GM21515 (cell line): Measurements from ENCODE around the gene SMIM44.

Source experiments
- ATAC-seq: cut with Tn5 transposase; IDR thresholded peaks from one replicate; pipeline ENCODE4 v1.9.1; 2021; ENCODE audit not compliant: unreplicated experiment

The SMIM44 gene

GRCh38 chr19:3478409-3479176 is 4.6 kb downstream of the SMIM44 start:
- no peak for ATAC-seq

GRCh38 chr19:3477951-3478350 is 5.3 kb downstream of the SMIM44 start:
- ATAC-seq = no peak

- ATAC-seq = no peak
Measured at GRCh38 chr19:3477506-3477905, 5.7 kb downstream of the SMIM44 start.

DNA sequence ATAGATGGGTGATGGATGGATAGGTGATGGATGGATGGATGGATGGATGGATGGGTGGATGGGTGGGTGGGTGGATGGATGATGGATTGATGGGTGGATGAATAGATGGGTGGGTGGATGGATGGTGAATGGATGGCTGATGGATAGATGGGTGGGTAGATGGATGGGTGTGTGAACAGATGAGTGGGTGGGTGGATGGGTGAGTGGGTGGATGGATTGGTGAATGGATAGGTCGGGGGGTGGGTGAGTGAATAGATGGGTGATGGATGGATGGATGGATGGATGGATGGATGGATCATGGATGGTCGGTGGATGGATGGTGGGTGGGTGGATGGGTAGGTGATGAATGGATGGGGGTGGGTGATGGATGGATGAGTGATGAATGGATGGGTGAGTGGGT is 6.4 kb downstream of the SMIM44 start:
- no peak for ATAC-seq

DNA sequence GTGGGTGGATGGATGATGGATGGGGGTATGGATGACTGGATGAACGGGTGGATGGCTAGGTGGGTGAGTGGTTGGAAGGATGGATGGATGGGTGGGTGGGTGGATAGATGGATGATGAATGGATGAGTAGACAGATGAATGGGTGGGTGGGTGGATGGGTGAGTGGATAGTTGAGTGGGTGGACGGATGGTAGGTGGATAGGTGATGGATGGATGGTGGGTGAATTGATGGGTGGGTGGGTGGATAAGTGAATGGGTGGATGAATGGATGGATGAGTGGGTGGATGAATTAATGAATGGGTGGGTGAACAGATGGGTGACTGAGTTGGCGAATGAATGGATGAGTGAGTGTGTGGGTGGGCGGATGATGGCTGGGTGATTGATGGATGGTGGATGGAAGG is 7.8 kb downstream of the SMIM44 start:
- no peak for ATAC-seq

GRCh38 chr19:3474614-3475013 is 8.6 kb downstream of the SMIM44 start:
- no peak for ATAC-seq

DNA sequence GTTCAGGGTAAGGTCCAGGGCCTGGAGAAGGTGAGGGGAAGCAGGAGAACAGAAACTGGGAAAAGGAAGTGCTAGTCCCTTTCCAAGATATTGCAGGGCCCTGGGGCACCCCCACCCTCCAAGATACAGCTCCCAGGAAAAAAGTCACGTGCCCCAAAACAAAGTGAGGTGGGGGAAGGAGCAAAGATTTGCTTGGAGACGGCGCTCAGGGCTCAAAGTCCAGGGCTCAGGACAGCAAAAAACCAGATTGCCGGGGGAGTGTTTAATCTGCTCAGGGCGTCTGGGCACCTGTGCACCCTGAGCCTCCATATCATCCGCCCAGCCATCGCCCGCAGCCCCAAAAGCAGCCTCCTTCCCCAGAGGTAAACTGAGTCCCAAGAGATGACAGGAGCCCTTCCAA is 9.2 kb downstream of the SMIM44 start:
- ATAC-seq = no peak

- ATAC-seq = no peak
Measured at GRCh38 chr19:3471954-3472655, 11.1 kb downstream of the SMIM44 start.

DNA sequence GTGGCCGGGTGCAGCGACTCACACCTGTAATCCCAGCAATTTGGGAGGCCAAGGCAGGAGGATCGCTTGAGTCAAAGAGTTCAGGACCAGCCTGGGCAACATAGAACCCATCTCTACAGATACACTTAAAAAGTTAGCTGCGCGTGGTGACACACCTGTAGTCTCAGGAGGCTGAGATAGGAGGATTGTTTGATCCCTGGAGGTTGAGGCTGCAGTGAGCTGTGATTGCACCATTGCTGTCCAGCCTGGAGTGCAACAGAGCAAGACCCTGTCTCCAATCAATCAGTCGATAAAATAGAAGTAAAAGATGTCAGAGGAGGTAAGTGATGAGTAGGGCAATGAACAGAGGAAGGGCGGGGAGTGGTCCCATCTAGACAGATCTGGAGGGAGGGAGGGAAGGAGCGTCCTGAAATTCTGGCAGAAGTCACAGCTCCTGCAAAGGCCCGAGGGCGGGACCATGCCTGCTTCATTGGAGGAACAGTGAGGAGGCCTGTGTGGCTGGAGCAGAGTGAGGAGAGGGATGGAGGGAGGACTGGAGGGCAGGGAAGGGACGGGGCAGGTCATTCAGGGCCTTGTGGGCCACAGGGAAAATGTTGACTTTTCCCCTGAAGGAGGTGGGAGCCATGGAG is 12.6 kb downstream of the SMIM44 start:
- ATAC-seq = no peak

DNA sequence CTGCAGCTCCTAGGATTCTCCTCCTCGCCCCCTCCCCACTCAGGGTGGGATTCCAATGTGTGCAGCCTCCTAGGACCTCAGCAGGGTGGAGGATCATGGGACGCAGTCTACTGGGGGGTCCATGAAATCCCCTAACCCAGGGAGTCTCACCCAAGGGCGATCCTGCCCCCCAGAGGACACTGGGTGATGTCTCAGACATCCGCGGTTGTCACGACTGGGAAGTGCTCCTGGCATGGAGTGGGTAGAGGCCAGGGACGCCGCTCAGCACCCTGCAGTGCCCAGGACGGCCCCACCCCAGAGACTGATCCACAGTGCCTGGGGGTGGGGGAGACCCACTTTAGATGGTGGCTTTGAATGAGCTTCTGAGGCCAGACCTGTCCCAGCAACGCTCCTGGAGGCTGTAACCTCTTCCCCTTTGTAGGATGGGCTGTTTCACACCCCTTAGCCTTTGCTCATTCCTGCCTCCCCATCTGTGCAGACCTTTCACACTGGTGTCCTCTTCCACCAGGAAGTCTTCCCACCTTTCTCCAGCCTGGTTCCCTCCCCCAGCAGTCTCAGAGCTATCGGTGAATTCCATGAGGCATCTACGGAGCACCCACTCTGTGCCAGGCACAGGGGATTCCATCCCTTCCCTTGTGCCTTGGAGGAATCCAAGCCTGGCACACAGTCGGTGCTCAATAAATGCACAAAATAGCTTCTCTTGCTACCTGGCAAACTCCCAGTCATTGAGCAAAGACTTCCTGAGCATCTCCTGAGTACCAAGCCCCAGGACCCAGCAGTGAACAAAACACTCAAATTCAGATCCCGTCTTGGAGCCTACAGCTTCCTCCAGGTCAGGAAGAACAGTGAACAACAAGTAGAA is 13.4 kb downstream of the SMIM44 start:
- no peak for ATAC-seq

DNA sequence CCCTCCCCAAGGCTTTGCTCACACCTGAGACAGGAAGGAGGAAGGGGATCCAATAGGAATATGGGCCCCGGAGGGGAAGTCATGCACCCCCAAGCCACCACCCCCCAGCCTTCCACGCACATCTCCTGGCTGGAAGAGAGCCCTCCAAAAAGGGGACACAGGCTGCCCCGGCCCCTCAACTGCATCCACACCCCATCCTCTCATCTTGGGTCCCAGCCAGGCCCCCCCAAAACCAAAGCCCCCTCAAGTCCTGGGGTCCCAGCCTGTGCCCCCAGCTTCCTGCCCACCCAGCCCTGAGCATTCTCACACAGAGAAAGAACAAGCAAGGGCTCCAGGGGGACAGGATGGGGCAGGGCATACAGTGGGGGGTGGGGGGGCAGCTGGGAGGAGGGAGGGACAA is 15.0 kb downstream of the SMIM44 start:
- ATAC-seq = no peak

DNA sequence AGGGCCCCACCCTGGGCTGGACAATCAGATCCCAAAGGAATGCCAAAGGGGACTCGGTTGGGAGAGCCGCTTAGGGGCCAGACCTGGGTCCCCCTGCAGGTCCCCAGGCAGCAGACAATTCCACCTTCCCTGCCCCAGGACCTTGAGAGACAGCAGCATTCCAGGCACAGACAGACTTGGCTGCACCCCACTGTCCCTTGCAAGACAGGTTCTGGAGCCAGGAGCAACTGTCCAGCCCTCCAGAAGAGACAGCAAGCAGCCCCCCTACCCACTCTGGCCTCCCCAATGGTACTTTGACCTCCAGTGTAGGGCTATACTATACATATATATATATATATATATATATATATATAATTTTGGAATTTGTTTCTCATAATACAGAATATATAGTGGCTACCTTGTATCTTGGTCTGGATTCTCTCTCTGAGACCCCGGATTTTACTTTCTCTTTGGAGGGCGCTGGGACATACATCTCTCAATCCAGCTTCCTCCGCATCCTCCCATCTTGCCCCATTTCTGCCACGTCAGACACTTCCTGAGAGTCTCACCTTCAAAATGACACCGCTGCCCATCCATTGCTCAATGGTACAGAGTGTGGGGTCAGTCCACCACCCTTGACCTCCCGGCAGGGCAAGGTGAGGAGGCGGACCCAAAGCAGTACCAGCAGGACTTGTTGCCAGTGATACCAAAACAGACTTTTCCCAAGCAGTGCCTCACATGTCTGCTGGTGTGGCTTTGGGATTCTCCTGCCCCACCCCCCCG is 15.6 kb downstream of the SMIM44 start:
- ATAC-seq = no peak

DNA sequence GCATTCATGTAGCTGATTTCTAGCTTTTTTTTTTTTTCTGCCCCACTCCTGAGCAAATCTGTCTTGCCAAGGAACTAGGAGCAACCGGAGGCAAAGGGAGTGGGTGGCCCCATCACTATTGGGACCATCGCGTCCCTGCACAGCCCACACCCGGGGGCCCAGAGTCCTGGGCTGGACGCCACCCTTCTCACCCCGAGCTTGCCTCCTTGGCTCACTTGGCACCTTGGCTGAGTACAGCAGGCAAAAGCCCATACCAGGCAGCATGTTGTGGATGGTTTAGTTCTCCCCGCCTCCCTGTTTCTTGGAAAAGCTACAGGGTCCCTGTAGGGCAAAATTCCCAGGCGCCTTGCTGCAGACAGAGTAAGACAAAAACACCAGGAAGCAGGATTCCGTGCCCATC is 16.6 kb downstream of the SMIM44 start:
- ATAC-seq = no peak

- ATAC-seq = no peak
Measured at GRCh38 chr19:3465552-3465951, 17.7 kb downstream of the SMIM44 start.

- ATAC-seq = no peak
Measured at GRCh38 chr19:3464587-3465235, 18.5 kb downstream of the SMIM44 start.

DNA sequence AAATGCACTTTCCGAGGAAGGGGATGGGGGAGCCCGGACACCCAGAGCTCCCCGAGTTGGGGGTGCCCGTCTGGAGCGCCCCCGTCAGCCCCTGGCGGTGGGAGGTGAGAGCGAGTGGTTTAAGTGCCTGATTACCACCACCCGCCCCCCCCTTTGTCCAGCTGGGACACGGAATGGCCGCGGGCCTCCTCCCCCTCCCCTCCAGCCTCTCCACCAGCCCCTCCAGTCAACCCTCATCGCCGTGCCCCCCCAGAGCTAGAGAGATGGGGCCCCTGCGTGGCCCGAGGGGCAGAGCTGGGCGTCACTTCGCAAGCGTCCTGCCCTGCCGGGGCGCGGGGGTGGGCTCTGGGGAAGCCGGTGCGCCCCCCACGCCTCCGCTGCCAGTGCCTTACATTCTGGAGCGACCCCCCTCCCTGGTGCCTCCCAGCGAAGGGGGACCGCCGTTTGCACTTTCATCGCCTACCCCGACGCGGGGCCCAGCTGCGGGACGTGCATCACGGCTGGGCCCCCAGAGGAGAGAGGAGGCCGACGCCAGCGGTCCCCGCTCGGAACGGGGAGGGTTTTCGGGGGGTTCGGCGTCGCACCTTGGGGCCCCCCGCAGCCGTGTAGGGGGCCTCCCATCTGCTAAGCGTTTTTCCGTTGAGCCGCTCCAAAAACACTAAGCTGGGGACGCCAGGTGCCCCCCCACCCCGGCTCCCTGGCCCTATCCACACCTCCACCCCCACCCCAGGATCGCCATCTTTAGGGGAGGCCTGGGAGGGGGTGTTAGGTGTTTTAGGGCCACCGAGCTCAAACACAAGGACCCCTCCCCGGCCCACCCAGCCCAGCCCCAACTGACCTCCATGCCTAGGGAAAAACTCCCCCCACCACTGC is 19.3 kb downstream of the SMIM44 start:
- ATAC-seq = no peak

DNA sequence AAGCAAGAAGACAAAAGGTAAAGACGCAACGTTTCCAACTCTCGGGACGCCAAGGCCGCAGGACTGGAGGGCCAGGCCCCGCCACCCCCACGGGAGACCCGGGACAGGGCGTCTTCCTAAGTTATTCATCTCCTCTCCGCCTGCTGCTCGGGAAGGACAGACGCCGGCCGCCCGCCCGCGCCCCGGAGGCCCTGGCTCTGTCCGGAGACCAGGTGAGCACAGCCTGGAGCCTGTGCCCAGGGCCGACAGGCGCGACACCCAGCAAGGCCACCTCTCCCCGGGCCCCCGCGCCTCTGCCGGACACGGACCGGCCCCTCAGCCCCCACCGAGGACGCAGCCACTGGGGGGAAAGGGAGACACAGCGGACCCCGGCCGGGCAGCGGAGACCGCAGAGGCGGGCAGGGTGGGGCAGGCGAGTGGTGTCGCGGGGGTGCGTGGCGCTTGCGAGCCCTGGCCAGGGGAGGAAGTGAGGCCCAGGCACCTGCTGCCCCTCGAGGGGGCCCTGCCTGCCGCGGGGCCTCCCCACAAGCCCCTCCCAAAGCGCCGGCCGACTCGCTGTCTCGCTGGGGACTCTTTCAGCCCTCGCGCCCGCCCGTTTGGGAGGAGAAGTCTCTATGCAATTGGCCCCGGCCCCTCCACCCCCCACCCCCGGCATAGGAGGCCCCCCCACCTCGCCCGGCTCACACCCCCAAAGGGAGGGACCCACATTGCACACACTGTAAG is 20.1 kb downstream of the SMIM44 start:
- ATAC-seq = no peak

GRCh38 chr19:3459965-3460582 is 23.2 kb downstream of the SMIM44 start:
- no peak for ATAC-seq
